Liver (tissue), 9 donors: ENCODE data around the gene ZNF83. TPM values are rescaled to one million over a fixed set of nuclear protein-coding genes. Genes with fewer than 3 reads are reported as not detected.
A peak's percentile ranks its signal among the peaks of the same experiment; 100 is the strongest.
"Not testable (repeated sequence)": the region's sequence is repeated elsewhere in the genome, so short reads cannot be mapped to it uniquely, and the experiment has no call there.

Source experiments
- DNase-seq: peaks from one replicate; pipeline ENCODE4 v3.0.0-alpha.2; 2017; ENCODE audit warnings: low spot score
- H3K27ac ChIP-seq, 2 donors: one replicate each; pipeline ENCODE4 v1.7.0; 2013; ENCODE audit warnings: inconsistent platforms in 2 of 2, low read length in 2 of 2, control low read depth in 1 of 2, low read depth in 1 of 2, mild to moderate bottlenecking in 1 of 2
- H3K27me3 ChIP-seq, 4 donors: one replicate each; pipeline versions ENCODE4 v1.6.1 to v1.7.0; 2013; ENCODE audit warnings: low read length in 3 of 4, inconsistent platforms in 1 of 4, mild to moderate bottlenecking in 1 of 4, moderate library complexity in 1 of 4; ENCODE audit not compliant: control insufficient read depth in 4 of 4, insufficient read depth in 4 of 4
- H3K36me3 ChIP-seq, 4 donors: one replicate each; pipeline versions ENCODE4 v1.6.1 to v1.7.0; 2013; ENCODE audit warnings: low read length in 3 of 4, mild to moderate bottlenecking in 3 of 4, low read depth in 1 of 4, moderate library complexity in 1 of 4; ENCODE audit not compliant: control insufficient read depth in 4 of 4, insufficient read depth in 3 of 4
- H3K4me1 ChIP-seq, 4 donors: one replicate each; pipeline versions ENCODE4 v1.6.1 to v1.7.0; 2013; ENCODE audit warnings: low read length in 3 of 4, mild to moderate bottlenecking in 3 of 4, moderate library complexity in 1 of 4; ENCODE audit not compliant: control insufficient read depth in 4 of 4, insufficient read depth in 4 of 4
- H3K4me3 ChIP-seq, 3 donors: one replicate each; pipeline versions ENCODE4 v1.6.1 to v1.7.0; 2013; ENCODE audit warnings: low read length in 3 of 3, control low read depth in 1 of 3, low read depth in 1 of 3, mild to moderate bottlenecking in 1 of 3
- H3K9ac ChIP-seq, 2 donors: one replicate each; pipeline ENCODE4 v1.7.0; 2013; ENCODE audit warnings: low read length in 2 of 2, mild to moderate bottlenecking in 2 of 2, moderate library complexity in 2 of 2, control low read depth in 1 of 2, low read depth in 1 of 2
- H3K9me3 ChIP-seq, 4 donors: one replicate each; pipeline versions ENCODE4 v1.6.1 to v1.7.0; 2013; ENCODE audit warnings: low read length in 3 of 4; ENCODE audit not compliant: control insufficient read depth in 4 of 4
- EGR1 ChIP-seq, 2 donors: IDR thresholded peaks; 2 replicates each; pipeline ENCODE4 v1.6.1; 2016 to 2018; ENCODE audit warnings: antibody characterized with exemption in 2 of 2, low read depth in 2 of 2
- FOXA1 ChIP-seq: IDR thresholded peaks from 2 replicates; pipeline ENCODE4 v1.6.1; 2016; ENCODE audit warnings: antibody characterized with exemption
- GABPA ChIP-seq, 2 donors: IDR thresholded peaks in 1 of 2; conservative IDR thresholded peaks in 1 of 2; 2 replicates each; pipeline ENCODE4 v1.6.1; 2016; ENCODE audit warnings: antibody characterized with exemption in 2 of 2, mild to moderate bottlenecking in 1 of 2, moderate library complexity in 1 of 2
- HNF4A ChIP-seq, 2 donors: conservative IDR thresholded peaks; 2 replicates each; pipeline ENCODE4 v1.6.1; 2016; ENCODE audit warnings: antibody characterized with exemption in 2 of 2, mild to moderate bottlenecking in 2 of 2
- JUND ChIP-seq, 2 donors: IDR thresholded peaks; 2 replicates each; pipeline ENCODE4 v1.6.1; 2016; ENCODE audit warnings: antibody characterized with exemption in 2 of 2
- RAD21 ChIP-seq, 2 donors: IDR thresholded peaks; 2 replicates each; pipeline ENCODE4 v1.6.1; 2016; ENCODE audit warnings: antibody characterized with exemption in 2 of 2, mild to moderate bottlenecking in 2 of 2
- SP1 ChIP-seq: IDR thresholded peaks from 2 replicates; pipeline ENCODE4 v1.6.1; 2018; ENCODE audit warnings: antibody characterized with exemption, mild to moderate bottlenecking
- TAF1 ChIP-seq: conservative IDR thresholded peaks from 2 replicates; pipeline ENCODE4 v1.6.1; 2016; ENCODE audit warnings: antibody characterized with exemption, mild to moderate bottlenecking
- YY1 ChIP-seq: IDR thresholded peaks from 2 replicates; pipeline ENCODE4 v1.6.1; 2016; ENCODE audit warnings: antibody characterized with exemption, mild to moderate bottlenecking
- WGBS: extraction: QIAGEN DNeasy Blood & Tissue Kit; methylation state at CpG from one replicate; pipeline ENCODE4 v1.1.7; 2013; 5-methylcytosine and 5-hydroxymethylcytosine counted together
- polyA plus RNA-seq, 2 donors: library from polyadenylated mRNA; stranded (reverse) in 1 of 2; unstranded in 1 of 2; fragments of 200-250 nt in 1 of 2; fragments of >200 nt in 1 of 2; fragmentation: Nextera tagmentation in 1 of 2; extraction: Ambion mirVana in 1 of 2; gene quantifications; one replicate each; pipeline versions ENCODE4 v1.2.1 to v1.2.3, GENCODE V29; 2013 to 2015
- total RNA-seq, 2 donors: library from RNA; depleted of rRNA; stranded (reverse); fragments of >200 nt; gene quantifications; one replicate each; pipeline ENCODE4 v1.2.3, GENCODE V29; 2014
- TF ChIP-seq, protein P1 (sequence below): IDR thresholded peaks from 2 replicates; pipeline ENCODE4 v1.6.1; 2016; ENCODE audit warnings: antibody characterized with exemption
- TF ChIP-seq, protein P2 (sequence below): fragments of 150-350 bp; IDR thresholded peaks from 2 replicates; pipeline ENCODE4 v1.5.1; 2017; ENCODE audit warnings: improper control_type of control experiment, low read depth, low read length; ENCODE audit not compliant: missing input control
- TF ChIP-seq, protein P3 (sequence below): IDR thresholded peaks from 2 replicates; pipeline ENCODE4 v1.6.1; 2016; ENCODE audit warnings: antibody characterized with exemption
- TF ChIP-seq, protein P4 (sequence below): IDR thresholded peaks from 2 replicates; pipeline ENCODE4 v1.6.1; 2016; ENCODE audit warnings: antibody characterized with exemption
- donor health status: healthy.
- donor health status: healthy.
- donor health status: healthy.
- donor health status: healthy.
- donor health status: healthy.

ZNF83 gene
- total RNA-seq (10 to 100 TPM in 1 of 2 donors, 1 to 10 TPM in 1; 8.2 to 19.8 TPM), polyA plus RNA-seq (1 to 10 TPM; 2.7 to 3.6 TPM)

DNA sequence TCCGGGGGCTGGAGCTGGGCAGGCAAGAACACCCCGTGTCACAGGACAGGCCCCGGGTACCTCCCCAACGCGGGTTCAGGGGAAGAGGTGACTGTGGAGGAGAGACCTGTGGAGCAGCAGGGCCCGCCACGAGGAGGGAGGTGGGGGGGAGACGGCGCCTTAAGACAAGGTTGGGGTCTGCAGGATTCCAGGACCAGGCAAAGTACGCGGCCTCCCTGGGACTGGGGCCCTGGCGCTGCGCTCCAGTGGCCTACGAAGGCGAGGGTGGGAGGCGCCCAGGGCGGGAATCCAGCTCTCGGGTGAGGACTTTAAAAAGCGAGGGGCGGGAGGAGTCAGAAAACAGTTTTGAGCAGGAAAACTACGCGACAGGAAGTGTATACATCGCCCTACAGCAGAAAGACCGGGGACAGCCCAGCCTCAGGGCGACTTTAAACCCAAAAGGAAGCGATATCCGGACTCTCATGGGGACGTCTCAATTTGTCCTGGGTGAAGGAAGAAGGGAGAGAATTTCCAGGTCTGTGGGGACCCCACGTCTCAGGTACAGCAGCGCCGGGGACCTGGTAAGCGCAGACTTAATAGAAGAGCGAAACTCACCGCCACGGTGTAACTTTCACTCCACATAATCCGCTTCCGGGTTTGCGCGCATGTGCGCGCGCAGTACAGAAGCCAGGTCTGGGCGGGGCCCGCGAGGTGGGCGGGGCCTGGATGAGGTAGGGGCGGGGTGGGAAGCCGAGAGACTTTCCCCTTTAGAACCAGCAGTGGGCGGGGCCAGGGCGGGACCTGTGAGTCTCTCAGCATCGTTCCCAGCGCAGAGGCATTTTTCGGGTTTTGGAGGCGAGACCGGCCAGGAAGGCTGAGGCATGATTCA lies at the start of gene ZNF83:
Gene ZNF83 (minus strand): TSS at position 638 of the 868 bp plus-strand sequence.
- no peaks in the 10 kb centered on the region for H3K27me3 ChIP-seq
- H3K27ac ChIP-seq, result peak within 1 kb of the TSS; percentile 79 to 86
- TF ChIP-seq SP1, result peak; percentile 28
- TF ChIP-seq GABPA (IDR thresholded peaks at IDR 0.05 in 1 of 2, conservative IDR thresholded peaks at IDR 0.05 in 1 of 2), result peak in 1 of 2 donors; percentile 82
- no peak for TF ChIP-seq RAD21 (IDR thresholded peaks at IDR 0.05)
- TF ChIP-seq FOXA1, result no peak
- H3K9ac ChIP-seq, result peak within 1 kb of the TSS in 1 of 2 donors; percentile 59
- no peaks in the 10 kb centered on the region for H3K36me3 ChIP-seq
- peak within 1 kb of the TSS; percentile 79 to 86 (median 81) for H3K4me3 ChIP-seq
- DNase-seq, result peak; percentile 98
- peaks cover 0 to 6% (median 1%) of the 10 kb centered on the region in 4 donors for H3K4me1 ChIP-seq
- 2% methylated on average over 55 of the region's 55 CpGs for WGBS
- H3K9me3 ChIP-seq, result peaks cover 7 to 27% (median 13%) of the 10 kb centered on the region in 4 donors

DNA sequence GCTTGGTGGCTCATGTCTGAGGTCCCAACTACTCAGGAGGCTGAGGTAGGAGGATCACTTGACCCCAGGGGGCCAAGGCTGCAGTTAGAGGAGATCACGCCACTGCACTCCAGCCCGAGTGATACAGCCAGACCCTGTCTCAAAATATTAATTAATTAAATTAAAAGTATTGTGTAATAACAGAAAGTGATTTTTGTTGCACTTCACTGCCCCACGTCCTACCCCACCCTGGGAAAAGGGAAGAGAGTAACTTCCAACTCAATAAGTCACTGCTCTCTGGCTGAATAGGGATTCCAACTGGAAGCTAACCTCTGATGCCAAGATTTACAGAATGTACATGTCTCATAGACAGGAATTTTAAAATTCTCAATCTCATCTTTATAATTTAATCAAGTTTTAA lies 49.5 kb upstream of the ZNF83 start:
- no peak for DNase-seq
- no peak overlapping the region for H3K9ac ChIP-seq
- TF ChIP-seq SP1 (no peak), YY1 (no peak), GABPA (IDR thresholded peaks at IDR 0.05 in 1 of 2, conservative IDR thresholded peaks at IDR 0.05 in 1 of 2) (no peak), TAF1 (no peak), EGR1 (IDR thresholded peaks at IDR 0.05; ENCODE audit: low read depth in 2 of 2) (no peak)
- TF ChIP-seq, protein P1, sequence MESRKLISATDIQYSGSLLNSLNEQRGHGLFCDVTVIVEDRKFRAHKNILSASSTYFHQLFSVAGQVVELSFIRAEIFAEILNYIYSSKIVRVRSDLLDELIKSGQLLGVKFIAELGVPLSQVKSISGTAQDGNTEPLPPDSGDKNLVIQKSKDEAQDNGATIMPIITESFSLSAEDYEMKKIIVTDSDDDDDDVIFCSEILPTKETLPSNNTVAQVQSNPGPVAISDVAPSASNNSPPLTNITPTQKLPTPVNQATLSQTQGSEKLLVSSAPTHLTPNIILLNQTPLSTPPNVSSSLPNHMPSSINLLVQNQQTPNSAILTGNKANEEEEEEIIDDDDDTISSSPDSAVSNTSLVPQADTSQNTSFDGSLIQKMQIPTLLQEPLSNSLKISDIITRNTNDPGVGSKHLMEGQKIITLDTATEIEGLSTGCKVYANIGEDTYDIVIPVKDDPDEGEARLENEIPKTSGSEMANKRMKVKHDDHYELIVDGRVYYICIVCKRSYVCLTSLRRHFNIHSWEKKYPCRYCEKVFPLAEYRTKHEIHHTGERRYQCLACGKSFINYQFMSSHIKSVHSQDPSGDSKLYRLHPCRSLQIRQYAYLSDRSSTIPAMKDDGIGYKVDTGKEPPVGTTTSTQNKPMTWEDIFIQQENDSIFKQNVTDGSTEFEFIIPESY, result no peak
- TF ChIP-seq, protein P2, sequence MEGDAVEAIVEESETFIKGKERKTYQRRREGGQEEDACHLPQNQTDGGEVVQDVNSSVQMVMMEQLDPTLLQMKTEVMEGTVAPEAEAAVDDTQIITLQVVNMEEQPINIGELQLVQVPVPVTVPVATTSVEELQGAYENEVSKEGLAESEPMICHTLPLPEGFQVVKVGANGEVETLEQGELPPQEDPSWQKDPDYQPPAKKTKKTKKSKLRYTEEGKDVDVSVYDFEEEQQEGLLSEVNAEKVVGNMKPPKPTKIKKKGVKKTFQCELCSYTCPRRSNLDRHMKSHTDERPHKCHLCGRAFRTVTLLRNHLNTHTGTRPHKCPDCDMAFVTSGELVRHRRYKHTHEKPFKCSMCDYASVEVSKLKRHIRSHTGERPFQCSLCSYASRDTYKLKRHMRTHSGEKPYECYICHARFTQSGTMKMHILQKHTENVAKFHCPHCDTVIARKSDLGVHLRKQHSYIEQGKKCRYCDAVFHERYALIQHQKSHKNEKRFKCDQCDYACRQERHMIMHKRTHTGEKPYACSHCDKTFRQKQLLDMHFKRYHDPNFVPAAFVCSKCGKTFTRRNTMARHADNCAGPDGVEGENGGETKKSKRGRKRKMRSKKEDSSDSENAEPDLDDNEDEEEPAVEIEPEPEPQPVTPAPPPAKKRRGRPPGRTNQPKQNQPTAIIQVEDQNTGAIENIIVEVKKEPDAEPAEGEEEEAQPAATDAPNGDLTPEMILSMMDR, result no peak
- TF ChIP-seq, protein P3, sequence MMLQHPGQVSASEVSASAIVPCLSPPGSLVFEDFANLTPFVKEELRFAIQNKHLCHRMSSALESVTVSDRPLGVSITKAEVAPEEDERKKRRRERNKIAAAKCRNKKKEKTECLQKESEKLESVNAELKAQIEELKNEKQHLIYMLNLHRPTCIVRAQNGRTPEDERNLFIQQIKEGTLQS, result no peak
- TF ChIP-seq, protein P4, sequence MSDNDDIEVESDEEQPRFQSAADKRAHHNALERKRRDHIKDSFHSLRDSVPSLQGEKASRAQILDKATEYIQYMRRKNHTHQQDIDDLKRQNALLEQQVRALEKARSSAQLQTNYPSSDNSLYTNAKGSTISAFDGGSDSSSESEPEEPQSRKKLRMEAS, result no peak
- 97% methylated on average over 3 of the region's 3 CpGs for WGBS
- peaks cover 3 to 8% (median 4%) of the 10 kb centered on the region in 4 donors for H3K9me3 ChIP-seq
- H3K27ac ChIP-seq, result no peak overlapping the region
- no peaks in the 10 kb centered on the region for H3K36me3 ChIP-seq
- H3K4me3 ChIP-seq, result no peak overlapping the region
- H3K4me1 ChIP-seq, result peaks cover 0 to 5% (median 0%) of the 10 kb centered on the region in 4 donors
- peaks cover 0 to 3% (median 0%) of the 10 kb centered on the region in 4 donors for H3K27me3 ChIP-seq

DNA sequence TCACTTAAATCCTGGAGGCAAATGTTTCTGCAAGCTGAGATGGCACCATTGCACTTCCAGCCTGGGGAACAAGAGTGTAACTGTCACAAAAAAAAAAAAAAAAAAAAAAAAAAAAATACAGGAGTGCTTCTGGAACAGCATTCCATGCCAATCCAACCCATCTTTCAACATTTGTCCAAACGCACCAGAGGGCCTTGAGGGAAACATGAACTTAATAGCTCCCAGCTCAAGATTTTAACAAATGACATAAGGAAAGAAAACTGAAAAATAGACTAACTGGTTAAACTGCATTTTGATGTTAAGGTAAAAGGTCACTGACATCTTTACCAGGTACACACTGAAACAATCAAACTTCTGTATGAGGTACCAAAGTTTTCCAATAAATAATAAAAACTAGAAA lies 47.7 kb upstream of the ZNF83 start:
- DNase-seq, result no peak

DNA sequence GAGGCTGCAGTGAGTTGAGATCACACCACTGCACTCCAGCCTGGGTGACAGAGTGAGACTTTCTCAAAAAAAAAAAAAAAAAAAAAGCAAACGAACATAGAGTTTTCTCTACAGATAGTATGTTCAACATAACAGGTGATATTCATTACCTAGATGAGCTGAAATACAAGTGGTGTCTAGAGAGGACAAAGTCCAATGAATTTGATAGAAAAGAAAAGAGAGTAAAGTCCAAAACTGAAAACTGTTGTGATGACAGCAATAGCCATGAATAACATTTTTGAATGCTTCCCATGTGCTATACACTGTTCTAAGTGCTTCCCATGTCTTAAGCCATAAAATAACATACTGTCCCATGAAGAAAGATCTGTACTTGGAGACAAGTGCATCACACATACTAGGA lies 43.1 kb upstream of the ZNF83 start:
- H3K4me1 ChIP-seq, DNase-seq, H3K9ac ChIP-seq, H3K27me3 ChIP-seq, H3K9me3 ChIP-seq, H3K27ac ChIP-seq, H3K36me3 ChIP-seq, H3K4me3 ChIP-seq: not testable (repeated sequence)
- 75% methylated on average over 1 of the region's 1 CpG for WGBS

More for the DNA sequence above, 47.7 kb upstream of the ZNF83 start:
- Histone ChIP-seq H3K36me3 (no peaks in the 10 kb centered on the region), H3K9ac (no peak overlapping the region), H3K27ac (no peak overlapping the region), H3K4me3 (no peak overlapping the region), H3K27me3 (no peaks in the 10 kb centered on the region), H3K4me1 (peaks cover 0 to 3% (median 0%) of the 10 kb centered on the region in 4 donors), H3K9me3 (peaks cover 0 to 5% (median 3%) of the 10 kb centered on the region in 4 donors)
- TF ChIP-seq, protein P1, result no peak
- TF ChIP-seq RAD21 (IDR thresholded peaks at IDR 0.05) (no peak), YY1 (no peak), FOXA1 (no peak), JUND (IDR thresholded peaks at IDR 0.05) (no peak), HNF4A (conservative IDR thresholded peaks at IDR 0.05) (no peak), SP1 (no peak), EGR1 (IDR thresholded peaks at IDR 0.05; ENCODE audit: low read depth in 2 of 2) (no peak), GABPA (IDR thresholded peaks at IDR 0.05 in 1 of 2, conservative IDR thresholded peaks at IDR 0.05 in 1 of 2) (no peak)
- 77% methylated on average over 1 of the region's 1 CpG for WGBS
